ENCODE data around the gene PCDHA4.
"Not testable (repeated sequence)": the region's sequence is repeated elsewhere in the genome, so short reads cannot be mapped to it uniquely, and the experiment has no call there.

DNA sequence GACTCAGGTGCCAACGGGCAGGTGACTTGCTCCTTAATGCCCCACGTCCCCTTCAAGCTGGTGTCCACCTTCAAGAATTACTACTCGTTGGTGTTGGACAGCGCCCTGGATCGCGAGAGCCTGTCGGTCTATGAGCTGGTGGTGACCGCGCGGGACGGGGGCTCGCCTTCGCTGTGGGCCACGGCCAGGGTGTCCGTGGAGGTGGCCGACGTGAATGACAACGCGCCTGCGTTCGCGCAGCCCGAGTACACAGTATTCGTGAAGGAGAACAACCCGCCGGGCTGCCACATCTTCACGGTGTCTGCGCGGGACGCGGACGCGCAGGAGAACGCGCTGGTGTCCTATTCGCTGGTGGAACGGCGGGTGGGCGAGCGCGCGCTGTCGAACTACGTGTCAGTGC, 19.4 kb upstream of the PCDHA4 start:
- not testable (repeated sequence) for TF ChIP-seq EZH2 (IDR thresholded peaks at IDR 0.05; ENCODE audit: insufficient read depth, poor library complexity, severe bottlenecking); EZH2phosphoT487 (IDR thresholded peaks at IDR 0.05; ENCODE audit: insufficient read depth, low read depth)
